Measurements from ENCODE around the gene PPP3CA. TPM values are rescaled to one million over a fixed set of nuclear protein-coding genes. Genes with fewer than 3 reads are reported as not detected.

PPP3CA gene
- total RNA-seq, 1 experiment from 2014 or later: 26.1 TPM

DNA sequence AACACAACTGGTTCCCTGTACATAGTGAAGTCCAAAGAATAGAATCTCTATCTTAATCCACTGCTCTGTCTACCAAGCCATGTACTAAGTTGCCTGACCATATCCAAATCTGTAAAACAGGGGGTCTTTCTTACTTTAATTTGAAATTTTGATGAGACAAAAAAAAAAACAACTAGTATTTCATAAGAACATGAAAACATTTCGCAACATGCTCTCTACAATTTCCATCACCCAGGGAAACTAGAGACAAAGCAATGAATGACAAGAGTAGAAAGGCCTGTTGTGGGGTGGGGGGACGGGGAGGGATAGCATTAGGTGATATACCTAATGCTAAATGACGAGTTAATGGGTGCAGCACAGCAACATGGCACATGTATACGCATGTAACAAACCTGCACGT lies 279.9 kb downstream of the PPP3CA start:
- in situ Hi-C loops (cut with HindIII; ENCODE audit: low pct_unique_long_range_greater_than_20kb, low sequenced_read_pairs): no loop called here
- no peak for DNase-seq (ENCODE audit: low read depth)

DNA sequence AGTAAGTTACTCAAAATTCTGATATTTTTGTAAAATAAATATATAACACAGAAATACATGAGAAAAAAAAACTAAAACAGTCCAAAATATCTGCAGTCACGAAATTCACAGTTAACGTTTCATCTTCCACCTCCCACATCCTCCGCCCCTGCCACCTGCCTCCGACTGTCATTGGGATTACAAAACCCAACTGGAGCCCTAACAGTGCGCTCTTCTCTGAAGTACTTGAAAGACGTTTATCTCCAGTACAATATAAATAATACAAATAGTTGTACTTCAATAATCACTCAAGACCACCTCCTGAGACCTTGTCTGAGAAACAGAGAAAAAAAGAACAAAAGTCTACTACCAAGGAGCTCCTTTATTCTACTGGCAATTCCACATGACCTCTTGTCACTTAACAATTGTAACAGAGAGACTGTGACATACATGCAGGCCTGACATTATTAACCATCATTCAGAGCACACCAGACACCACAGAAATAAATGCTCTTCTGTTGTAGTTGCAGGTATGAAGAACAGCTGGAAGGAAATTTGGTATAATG lies 280.6 kb downstream of the PPP3CA start:
- no peak for DNase-seq (ENCODE audit: low read depth)
- in situ Hi-C loops (cut with HindIII; ENCODE audit: low pct_unique_long_range_greater_than_20kb, low sequenced_read_pairs): no loop called here

DNA sequence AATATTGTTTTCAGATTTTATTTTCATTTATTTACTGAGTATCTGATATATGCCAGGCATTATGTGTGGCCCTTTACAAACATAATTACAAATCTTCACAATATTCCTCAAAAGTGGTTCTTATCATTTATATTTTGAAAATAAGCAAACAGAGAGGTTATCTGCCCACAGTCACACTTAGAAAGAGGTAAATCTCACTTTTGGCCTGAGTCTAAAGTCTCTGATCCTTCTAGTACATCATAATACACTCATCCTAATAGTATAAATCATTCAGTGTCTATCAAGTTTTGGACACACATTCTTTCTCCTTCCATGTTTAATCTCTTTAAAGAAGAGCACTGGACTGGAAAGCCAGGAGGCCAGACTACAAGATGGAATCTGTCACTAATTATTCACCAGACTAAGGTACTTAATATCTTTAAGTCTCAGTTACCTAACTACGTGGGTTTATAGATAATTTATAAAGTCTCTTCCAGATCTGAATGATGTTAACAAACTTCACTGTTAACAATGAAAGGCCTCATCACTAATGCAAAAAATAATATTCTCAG lies 281.3 kb downstream of the PPP3CA start:
- DNase-seq (ENCODE audit: low read depth): peak; percentile 1
- in situ Hi-C loops (cut with HindIII; ENCODE audit: low pct_unique_long_range_greater_than_20kb, low sequenced_read_pairs): no loop called here

DNA sequence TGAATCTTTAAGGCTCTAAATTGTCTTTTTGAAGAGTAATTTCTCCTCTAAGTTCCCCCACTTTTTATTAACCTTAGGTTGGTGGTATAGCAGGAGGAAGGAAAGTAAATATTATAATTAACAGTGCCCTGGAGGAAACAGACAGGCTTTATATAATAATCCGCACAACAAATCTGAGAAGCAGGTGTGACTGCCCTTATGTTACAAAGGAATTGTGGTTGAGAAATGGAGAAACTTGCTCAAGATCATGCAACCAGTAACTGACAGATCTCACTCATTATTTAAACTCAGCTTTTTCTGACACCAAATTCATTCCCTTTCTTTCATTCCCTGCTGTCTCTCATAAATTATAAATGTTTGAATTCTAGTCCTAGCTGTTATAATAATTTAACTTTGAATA lies 282.0 kb downstream of the PPP3CA start:
- in situ Hi-C loops (cut with HindIII; ENCODE audit: low pct_unique_long_range_greater_than_20kb, low sequenced_read_pairs): no loop called here
- no peak for DNase-seq (ENCODE audit: low read depth)

DNA sequence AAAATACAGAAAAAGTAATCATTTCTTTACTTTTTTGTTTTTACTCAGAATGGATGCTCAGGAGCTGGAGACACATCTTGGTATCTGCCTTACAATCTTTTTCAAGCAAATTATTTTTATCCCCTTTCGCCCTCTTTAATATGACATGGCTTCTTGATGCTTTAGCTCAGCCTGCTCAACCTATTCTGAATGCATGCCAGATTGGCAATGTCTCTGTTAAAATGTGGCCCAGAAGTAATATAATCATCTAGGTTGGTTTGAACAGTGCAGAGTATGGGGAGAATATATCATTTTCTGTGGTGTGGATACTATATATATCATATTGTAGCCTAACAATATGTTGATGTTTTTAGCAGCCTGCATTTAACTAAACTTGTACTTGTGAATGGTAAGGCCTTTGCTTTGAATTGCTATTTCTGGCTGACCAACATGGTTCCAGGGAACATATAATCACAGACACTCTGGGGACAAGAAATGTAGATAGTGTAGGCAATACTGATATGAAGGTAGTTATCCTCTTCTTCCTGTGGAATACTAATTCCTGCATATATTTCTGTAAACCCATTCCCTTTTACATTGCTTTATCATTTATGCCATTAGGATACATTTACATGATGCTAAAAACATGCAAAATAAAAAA lies 282.7 kb downstream of the PPP3CA start:
- no peak for DNase-seq (ENCODE audit: low read depth)
- in situ Hi-C loops (cut with HindIII; ENCODE audit: low pct_unique_long_range_greater_than_20kb, low sequenced_read_pairs): no loop called here

DNA sequence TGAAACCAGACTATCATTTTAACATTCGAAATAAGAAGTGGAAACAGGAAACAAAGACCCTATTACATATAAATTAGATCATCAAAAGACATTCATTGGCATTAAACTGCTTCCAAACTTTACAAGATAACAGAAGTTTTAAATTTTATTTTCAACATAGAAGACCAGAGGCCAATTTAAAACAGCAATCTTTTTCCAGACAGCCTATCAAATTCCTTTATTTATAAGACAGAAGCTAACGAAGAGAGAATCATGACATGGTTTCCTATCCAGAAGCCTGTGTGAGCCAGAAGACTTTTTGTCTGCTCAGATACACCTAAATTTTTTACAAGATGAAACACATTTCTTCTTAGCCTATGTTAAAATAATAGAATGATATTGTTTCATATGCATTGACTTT lies 291.9 kb downstream of the PPP3CA start:
- in situ Hi-C loops (cut with HindIII; ENCODE audit: low pct_unique_long_range_greater_than_20kb, low sequenced_read_pairs): no loop called here
- DNase-seq (ENCODE audit: low read depth): no peak

DNA sequence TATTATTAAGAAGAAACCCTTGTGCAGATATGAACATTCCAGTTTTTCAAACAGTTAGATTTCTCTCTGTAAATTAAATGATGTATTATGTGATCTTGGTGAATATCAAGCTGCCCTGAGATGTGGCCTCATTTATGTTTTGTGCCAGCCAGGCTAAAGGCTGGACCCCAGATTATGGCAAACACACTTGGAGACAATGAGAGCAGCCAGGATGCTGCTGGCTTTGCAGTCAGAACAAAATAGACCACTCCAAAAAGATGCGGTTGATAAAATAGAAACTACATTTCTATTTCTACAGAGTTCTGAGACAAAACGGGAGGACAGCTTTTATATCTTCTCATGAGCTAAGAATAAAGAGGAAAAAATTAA lies 296.5 kb downstream of the PPP3CA start:
- in situ Hi-C loops (cut with HindIII; ENCODE audit: low pct_unique_long_range_greater_than_20kb, low sequenced_read_pairs): no loop called here
- DNase-seq (ENCODE audit: low read depth): no peak

DNA sequence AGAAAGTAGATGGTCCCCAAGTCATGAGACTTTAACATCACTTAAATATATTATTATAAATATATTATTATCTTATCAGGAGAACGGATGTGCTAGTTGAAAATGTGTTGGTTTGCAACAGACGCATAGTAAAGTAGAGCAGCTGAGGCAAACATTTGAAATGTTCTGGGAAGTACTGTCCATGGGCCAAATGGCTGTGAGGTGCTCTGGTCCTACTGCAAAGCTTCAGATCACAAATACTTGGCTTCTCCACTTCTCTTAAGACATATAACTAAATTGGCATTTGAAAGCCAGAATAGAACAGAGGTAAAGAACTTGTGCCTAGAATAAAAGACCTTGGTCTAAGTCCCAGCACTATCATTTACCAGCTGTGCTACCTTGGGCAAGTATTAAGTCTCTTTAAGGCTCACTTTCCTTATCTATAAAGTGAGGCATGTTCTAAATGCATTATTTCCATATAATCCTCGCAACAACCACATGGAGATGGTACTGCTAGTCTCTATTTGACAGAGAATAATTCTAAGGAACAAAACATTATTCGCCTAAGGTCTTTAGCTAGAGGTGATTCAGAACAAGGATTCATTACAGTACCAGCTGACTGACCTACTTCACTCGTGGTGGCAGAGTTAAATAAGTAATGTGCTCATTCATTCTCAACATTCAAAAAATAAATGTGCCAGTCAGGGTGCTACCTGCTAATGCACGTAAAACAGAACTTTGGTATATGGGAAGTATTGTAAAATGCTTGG lies 297.1 kb downstream of the PPP3CA start:
- no peak for DNase-seq (ENCODE audit: low read depth)
- in situ Hi-C loops (cut with HindIII; ENCODE audit: low pct_unique_long_range_greater_than_20kb, low sequenced_read_pairs): no loop called here

DNA sequence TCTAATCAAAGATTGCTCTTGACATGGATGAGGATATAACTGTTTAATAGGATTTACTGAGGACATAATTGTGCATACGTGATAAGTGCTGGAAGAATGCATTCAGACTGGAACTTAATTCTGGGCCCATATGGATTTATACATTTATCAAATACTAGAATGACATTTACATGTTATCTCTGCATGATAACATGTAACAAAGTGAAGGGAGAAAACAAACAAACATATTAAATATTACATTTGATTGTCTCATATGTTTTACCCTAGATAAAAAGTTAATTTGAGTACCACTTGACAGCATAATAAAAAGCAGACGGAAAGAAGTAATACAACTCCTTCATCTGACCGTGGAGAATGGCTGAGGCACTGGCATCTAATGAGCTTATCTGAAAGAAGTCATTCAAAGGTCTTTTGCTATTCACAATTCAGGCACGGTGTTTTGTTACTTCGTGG lies 297.8 kb downstream of the PPP3CA start:
- no peak for DNase-seq (ENCODE audit: low read depth)
- in situ Hi-C loops (cut with HindIII; ENCODE audit: low pct_unique_long_range_greater_than_20kb, low sequenced_read_pairs): no loop called here

DNA sequence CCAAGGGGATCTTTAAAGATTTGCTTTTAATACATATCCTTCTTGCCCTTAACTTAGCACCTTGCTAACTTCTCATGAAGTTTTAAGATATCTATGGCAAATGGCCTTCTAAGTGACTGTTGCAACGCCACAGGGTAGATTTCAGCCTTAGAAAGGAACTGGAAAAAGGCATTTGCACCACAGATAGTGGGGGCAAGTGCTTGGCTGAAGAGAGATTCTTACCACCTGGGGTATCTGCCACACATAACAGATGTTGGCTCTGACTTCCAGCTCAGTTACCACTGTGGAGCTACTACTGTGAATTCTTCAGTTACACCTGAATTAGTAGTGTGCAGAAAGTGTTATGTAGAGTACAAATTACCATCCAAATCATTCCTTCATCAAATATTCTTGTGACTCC lies 302.6 kb downstream of the PPP3CA start:
- in situ Hi-C loops (cut with HindIII; ENCODE audit: low pct_unique_long_range_greater_than_20kb, low sequenced_read_pairs): no loop called here
- no peak for DNase-seq (ENCODE audit: low read depth)

DNA sequence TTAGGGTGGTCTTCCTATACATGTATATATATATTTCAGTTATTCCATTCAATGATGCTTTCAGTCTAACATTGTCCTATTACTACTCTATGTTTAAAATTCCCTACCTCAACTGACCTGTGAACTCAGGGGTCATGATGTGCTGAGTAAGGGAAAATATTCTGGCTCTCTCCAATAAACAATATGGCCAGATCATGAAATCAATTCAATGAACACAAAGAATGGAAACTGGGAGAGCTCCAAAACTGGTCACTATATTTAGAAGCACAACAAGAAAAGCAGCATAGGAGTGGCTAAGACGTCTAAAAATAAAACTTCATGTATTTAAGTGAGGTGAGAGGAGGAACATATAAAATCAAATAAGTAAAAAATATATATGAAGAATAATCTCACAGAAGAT lies 304.5 kb downstream of the PPP3CA start:
- in situ Hi-C loops (cut with HindIII; ENCODE audit: low pct_unique_long_range_greater_than_20kb, low sequenced_read_pairs): no loop called here
- DNase-seq (ENCODE audit: low read depth): no peak

DNA sequence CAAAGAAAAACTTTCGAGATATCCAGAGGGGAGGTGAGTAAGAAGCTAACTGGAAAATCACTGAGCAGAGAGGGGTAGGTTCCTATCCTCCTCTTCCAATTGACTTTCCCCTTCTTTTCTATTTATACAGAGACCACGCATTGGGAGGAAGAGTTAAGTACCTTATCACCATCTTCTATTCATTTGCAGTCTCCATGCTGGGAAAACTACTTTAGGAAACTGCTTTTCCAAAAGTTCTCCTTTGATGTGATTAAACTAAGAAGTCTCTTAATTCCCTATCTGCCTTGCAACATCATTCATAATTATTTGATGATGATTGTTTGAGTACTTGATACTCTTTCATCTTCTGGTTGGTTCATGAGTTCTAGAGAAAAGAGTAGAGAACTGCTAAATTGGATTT lies 306.6 kb downstream of the PPP3CA start:
- in situ Hi-C loops (cut with HindIII; ENCODE audit: low pct_unique_long_range_greater_than_20kb, low sequenced_read_pairs): no loop called here
- DNase-seq (ENCODE audit: low read depth): no peak

DNA sequence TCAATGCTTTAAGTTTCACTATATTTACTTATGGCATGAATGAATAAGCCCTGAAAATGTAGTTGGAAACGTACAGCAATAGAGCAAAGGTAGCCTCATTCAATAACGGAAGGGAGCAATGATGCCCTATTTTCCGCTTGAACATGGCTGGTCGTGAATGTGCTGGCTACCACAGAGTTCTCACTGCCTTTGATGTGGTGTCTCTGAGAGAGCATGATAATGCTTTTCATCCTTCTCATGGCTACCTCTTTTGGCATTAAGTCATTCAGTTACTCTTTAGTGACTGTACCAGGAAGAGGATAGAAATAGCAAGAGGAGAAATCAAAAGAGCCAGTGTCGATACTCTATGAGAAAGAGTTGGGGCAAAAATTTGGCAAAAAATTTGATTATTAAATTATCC lies 308.0 kb downstream of the PPP3CA start:
- in situ Hi-C loops (cut with HindIII; ENCODE audit: low pct_unique_long_range_greater_than_20kb, low sequenced_read_pairs): no loop called here
- no peak for DNase-seq (ENCODE audit: low read depth)

DNA sequence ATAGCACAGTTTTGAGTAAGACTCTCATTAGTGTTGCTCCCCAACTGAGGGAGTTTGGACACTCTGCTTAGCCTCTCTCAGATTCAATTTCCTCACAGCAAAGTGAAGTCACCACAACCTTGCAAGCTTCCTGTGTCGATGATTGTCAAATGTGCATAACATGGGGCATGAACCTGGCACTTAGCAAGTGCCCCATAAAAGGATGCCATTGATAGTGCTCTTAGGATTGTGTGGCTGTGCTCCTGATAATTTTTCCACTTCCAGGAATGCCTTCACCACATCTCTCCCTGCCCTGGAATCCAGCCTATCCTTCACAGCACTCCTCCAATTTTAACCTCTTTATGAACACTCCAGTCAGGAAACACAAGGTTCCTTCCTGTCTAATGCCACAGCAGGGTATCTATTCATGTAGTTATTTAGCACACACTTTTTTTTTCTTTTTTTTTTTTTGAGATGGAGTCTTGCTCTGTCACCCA lies 309.4 kb downstream of the PPP3CA start:
- DNase-seq (ENCODE audit: low read depth): no peak
- in situ Hi-C loops (cut with HindIII; ENCODE audit: low pct_unique_long_range_greater_than_20kb, low sequenced_read_pairs): no loop called here

DNA sequence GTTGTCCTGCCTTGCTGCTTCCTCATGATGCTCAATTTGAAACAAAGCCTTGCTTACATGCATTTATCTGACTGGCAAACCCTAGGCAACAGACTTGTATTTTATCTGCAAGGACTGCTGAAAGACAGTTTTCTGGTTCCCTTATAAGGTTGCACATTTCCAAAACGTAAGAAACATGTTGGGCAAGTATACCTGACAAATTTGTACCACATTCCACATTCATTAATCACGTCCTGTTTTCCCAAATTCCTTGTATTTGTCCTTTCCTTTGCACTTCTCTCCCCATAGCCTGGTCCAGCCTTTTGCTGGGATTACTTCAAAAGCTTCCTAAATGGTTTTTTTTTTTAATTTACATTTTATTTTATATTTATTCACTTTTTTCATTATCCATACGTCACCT lies 310.1 kb downstream of the PPP3CA start:
- in situ Hi-C loops (cut with HindIII; ENCODE audit: low pct_unique_long_range_greater_than_20kb, low sequenced_read_pairs): no loop called here
- DNase-seq (ENCODE audit: low read depth): no peak

DNA sequence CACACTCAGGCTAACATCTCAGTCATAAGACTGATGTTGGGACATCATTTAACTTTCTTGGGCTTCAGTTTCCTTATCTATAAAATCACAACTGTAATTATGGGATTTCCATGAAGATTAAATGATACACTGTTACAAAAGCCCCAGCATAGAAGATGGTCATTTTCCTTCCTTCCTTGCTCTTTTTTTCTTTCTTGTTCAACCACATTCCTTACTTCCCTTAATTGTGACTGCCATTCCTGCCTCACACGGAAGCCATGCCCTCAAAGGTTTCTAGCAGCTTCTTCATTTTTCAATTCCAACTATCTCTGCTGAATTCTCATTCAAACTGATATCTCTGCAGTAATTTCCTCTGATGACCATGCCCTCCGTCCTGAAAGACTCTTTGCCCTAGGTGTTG lies 311.8 kb downstream of the PPP3CA start:
- in situ Hi-C loops (cut with HindIII; ENCODE audit: low pct_unique_long_range_greater_than_20kb, low sequenced_read_pairs): no loop called here
- no peak for DNase-seq (ENCODE audit: low read depth)

DNA sequence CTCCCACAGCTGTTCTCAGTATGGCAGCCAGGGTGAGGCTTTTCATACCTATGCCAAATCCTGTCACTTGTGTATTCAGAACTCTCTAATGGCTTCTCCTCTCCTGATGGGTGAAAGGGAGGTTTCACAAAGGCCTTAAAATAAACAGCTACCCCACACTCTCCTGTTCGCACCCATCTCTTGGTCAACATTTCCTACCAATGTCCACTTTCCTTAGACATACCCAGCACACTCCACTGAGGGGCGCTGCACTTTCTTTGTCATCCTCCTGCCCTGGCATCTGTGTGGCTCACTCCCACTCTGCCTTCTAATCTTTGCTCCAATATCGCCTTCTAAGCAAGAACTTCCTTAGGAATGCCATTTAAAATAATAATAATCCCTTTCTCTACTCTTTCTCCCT lies 313.3 kb downstream of the PPP3CA start:
- in situ Hi-C loops (cut with HindIII; ENCODE audit: low pct_unique_long_range_greater_than_20kb, low sequenced_read_pairs): no loop called here
- DNase-seq (ENCODE audit: low read depth): no peak

DNA sequence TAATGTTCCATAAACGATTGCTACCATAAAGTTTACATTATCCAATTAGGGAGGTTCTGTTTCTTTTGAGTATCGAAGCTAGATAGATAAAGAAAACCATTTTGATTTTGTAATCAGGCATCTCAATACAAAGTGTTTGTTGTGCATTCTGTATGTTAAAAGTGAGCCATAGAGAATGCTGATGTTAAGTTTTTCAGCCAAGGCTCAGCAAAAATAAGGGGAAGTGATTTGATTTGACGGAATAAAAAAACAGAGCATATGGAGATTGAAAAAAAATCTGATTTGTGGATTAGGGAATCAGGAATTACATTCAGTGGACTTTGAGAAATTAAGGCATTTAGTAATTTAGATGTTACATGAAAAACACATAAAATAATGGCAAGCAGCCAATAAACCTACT lies 314.8 kb downstream of the PPP3CA start:
- in situ Hi-C loops (cut with HindIII; ENCODE audit: low pct_unique_long_range_greater_than_20kb, low sequenced_read_pairs): no loop called here
- no peak for DNase-seq (ENCODE audit: low read depth)

DNA sequence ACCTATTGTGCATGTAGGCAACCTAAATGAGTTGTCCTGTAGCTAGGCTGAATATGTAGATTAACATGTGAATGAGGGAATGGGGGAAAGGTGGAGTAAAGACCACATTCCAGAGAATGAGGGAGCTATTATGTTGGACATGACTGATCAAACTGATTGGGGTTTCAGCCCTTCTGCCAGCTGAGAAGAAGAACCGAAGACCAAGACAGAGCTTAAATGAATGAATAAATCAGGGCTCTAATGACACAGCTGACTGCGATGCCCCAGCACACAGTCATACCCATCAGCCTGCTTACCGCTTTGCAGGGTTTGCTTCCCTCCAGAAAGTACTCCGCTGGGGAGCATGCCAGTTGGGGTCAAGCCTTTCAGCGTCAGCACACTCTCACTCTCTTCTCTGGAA lies 315.4 kb downstream of the PPP3CA start:
- no peak for DNase-seq (ENCODE audit: low read depth)
- in situ Hi-C loops (cut with HindIII; ENCODE audit: low pct_unique_long_range_greater_than_20kb, low sequenced_read_pairs): no loop called here

Data from Caki2 (cell line).